Sigmoid colon (tissue), 4 donors: ENCODE results near the gene SNRPD1.

Experiments used
- CTCF ChIP-seq, 4 experiments: fragments of 450-650 bp in 3 of 4; fragments of 200-600 bp in 1 of 4; IDR thresholded peaks; one replicate each; pipeline ENCODE4 v1.5.1; 2016 to 2019; ENCODE audit warnings: antibody characterized with exemption in 4 of 4, mild to moderate bottlenecking in 3 of 4, moderate library complexity in 2 of 4
- POLR2AphosphoS5 ChIP-seq, 4 donors: sonication (generic); formaldehyde crosslinking; IDR thresholded peaks; one replicate each; pipeline ENCODE4 v1.6.1; 2017; ENCODE audit warnings: antibody characterized with exemption in 4 of 4

GRCh38 chr18:21604671-21605070 lies 7.4 kb upstream of the SNRPD1 start:
- TF ChIP-seq CTCF (IDR thresholded peaks at IDR 0.05) (no peak), POLR2AphosphoS5 (IDR thresholded peaks at IDR 0.05) (no peak)
